Osteocyte (in vitro differentiated cells): ENCODE measurements around the gene SPPL3. TPM values are rescaled to one million over a fixed set of nuclear protein-coding genes. Genes with fewer than 3 reads are reported as not detected.

Experiments
- DNase-seq: peaks from one replicate; pipeline ENCODE4 v3.0.0; 2021; ENCODE audit warnings: mixed read lengths; ENCODE audit not compliant: unreplicated experiment; ENCODE audit errors: extremely low spot score
- H3K27ac Mint-ChIP-seq: one replicate; pipeline ENCODE4 v1.8.0; 2021; ENCODE audit warnings: mild to moderate bottlenecking, mixed read lengths; ENCODE audit not compliant: unreplicated experiment
- H3K27me3 Mint-ChIP-seq: one replicate; pipeline ENCODE4 v1.8.0; 2021; ENCODE audit warnings: mixed read lengths; ENCODE audit not compliant: unreplicated experiment
- H3K36me3 Mint-ChIP-seq: one replicate; pipeline ENCODE4 v1.8.0; 2021; ENCODE audit warnings: mixed read lengths; ENCODE audit not compliant: unreplicated experiment
- H3K4me1 Mint-ChIP-seq: one replicate; pipeline ENCODE4 v1.8.0; 2021; ENCODE audit warnings: mixed read lengths; ENCODE audit not compliant: unreplicated experiment
- H3K4me3 Mint-ChIP-seq: one replicate; pipeline ENCODE4 v1.8.0; 2021; ENCODE audit warnings: mild to moderate bottlenecking, moderate library complexity, mixed read lengths; ENCODE audit not compliant: unreplicated experiment
- H3K9me3 Mint-ChIP-seq: one replicate; pipeline ENCODE4 v1.8.0; 2021; ENCODE audit warnings: mixed read lengths; ENCODE audit not compliant: unreplicated experiment
- total RNA-seq: library from RNA; stranded (reverse); gene quantifications from 2 replicates; pipeline ENCODE4 v1.2.1, GENCODE V29; 2021
- TF ChIP-seq, protein P1 (sequence below): fragments of 200-600 bp; sonication (generic); IDR thresholded peaks from 2 replicates; pipeline ENCODE4 v1.5.0; 2021; ENCODE audit warnings: antibody characterized with exemption, mild to moderate bottlenecking, moderate library complexity

SPPL3 gene
- total RNA-seq, 1 donor from 2014 or later = 61.7 TPM

DNA sequence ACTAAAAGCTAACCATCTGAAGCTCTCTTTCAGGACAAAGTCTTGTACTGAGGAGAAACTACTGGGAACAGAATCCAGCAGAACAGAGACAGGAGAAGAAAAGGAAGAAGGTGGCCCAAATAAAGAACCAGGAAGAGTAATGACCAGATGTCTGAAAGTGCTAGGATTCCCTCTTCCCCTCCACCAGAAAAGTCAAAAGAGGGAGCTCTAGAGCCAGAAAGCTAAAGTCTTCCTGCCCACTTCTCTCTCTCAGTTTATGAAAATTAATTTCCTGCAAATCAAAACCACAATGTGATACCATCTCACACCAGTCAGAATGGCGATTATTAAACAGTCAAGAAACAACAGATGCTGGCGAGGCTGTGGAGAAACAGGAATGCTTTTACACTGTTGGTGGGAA, 47.2 kb downstream of the SPPL3 start:
- no peak for DNase-seq
- Mint-ChIP-seq H3K36me3 (peaks cover 12% of the 10 kb centered on the region), H3K9me3 (peaks cover 8% of the 10 kb centered on the region), H3K27ac (no peak overlapping the region), H3K4me3 (no peak overlapping the region), H3K4me1 (peaks cover 28% of the 10 kb centered on the region), H3K27me3 (no peaks in the 10 kb centered on the region)
- TF ChIP-seq, protein P1, sequence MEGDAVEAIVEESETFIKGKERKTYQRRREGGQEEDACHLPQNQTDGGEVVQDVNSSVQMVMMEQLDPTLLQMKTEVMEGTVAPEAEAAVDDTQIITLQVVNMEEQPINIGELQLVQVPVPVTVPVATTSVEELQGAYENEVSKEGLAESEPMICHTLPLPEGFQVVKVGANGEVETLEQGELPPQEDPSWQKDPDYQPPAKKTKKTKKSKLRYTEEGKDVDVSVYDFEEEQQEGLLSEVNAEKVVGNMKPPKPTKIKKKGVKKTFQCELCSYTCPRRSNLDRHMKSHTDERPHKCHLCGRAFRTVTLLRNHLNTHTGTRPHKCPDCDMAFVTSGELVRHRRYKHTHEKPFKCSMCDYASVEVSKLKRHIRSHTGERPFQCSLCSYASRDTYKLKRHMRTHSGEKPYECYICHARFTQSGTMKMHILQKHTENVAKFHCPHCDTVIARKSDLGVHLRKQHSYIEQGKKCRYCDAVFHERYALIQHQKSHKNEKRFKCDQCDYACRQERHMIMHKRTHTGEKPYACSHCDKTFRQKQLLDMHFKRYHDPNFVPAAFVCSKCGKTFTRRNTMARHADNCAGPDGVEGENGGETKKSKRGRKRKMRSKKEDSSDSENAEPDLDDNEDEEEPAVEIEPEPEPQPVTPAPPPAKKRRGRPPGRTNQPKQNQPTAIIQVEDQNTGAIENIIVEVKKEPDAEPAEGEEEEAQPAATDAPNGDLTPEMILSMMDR = peak; percentile 25

DNA sequence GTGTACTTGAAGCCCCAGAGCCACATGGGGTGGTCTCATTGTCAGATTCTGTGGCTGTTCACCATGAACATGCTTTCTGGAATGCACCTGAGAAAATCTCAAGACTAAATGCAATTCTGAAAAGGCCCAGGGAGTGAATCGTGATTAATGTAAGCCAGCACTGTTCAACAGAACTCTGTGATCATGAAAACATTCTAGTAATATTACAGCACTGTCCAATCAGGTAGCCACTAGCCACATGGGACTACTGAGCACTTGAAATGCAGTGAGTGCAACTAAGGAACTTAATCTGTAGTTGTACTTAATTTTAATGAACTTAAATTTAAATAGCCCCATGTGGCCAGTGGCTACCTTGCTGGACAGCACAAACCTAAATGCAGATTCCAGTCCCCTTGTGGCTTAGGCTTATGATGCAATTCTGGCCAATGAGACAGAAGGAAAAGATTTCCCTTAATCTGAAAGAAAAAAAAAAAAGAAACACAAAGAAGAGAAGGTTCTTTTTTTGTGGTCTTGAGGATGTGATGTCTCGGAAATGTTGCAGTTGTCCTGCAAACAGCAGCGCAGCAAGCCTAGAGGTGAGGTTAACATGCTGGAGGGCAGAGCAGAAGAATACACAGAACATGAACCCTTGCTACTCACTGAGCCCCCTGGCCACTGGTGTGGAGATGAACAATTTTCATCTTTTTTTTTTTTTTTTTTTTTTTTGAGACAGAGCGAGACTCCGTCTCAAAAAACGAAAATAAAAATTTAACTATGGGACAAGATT, 48.2 kb downstream of the SPPL3 start:
- H3K9me3 Mint-ChIP-seq = peaks cover 8% of the 10 kb centered on the region
- no peak for DNase-seq
- no peak overlapping the region for H3K4me3 Mint-ChIP-seq
- H3K36me3 Mint-ChIP-seq = peaks cover 12% of the 10 kb centered on the region
- TF ChIP-seq, protein P1 = no peak
- no peaks in the 10 kb centered on the region for H3K27me3 Mint-ChIP-seq
- H3K27ac Mint-ChIP-seq = no peak overlapping the region
- H3K4me1 Mint-ChIP-seq = peaks cover 23% of the 10 kb centered on the region

DNA sequence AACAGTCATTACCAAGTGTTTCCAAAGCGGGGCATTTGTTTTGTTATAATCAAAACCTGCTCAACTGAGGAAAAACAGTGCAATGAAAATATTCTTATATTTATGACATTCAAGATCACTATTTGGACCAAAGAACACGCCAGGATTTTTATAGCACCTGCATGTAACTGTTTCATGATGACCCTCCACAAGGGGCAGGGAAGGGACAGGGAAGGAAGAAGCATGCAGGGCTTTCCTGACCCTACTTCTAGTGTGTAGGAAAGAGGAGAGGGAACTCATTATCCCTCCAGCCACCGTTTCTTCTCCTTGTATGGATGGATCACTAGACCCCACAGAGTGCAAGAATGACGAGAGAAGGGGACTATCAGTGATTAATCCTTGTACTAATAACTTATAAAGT, 49.4 kb downstream of the SPPL3 start:
- DNase-seq = no peak
- Mint-ChIP-seq H3K9me3 (peaks cover 8% of the 10 kb centered on the region), H3K4me1 (peaks cover 32% of the 10 kb centered on the region), H3K27me3 (no peaks in the 10 kb centered on the region), H3K27ac (no peak overlapping the region), H3K36me3 (peaks cover 10% of the 10 kb centered on the region), H3K4me3 (no peak overlapping the region)
- TF ChIP-seq, protein P1 = no peak

DNA sequence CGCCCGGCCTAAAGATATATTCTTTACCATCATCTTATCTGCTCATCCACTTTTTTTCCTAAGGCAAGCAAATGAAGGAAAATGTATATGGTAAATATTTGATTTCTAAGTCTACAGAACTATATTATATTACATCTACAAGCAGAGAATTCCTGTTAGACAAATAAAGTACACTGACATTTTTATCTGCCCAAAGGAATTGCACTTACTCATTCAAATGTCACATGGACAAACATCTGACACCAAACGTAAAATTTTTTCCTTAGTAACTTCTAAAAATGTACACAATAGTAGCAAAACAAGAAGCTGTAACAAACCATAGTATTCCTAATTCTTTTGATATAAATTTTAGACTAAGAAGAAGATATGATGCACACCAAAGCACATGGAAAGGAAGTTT, 51.0 kb downstream of the SPPL3 start:
- DNase-seq = no peak
- peaks cover 3% of the 10 kb centered on the region for H3K36me3 Mint-ChIP-seq
- peaks cover 4% of the 10 kb centered on the region for H3K9me3 Mint-ChIP-seq
- H3K4me3 Mint-ChIP-seq = no peak overlapping the region
- H3K27ac Mint-ChIP-seq = peak overlapping the region; percentile 38
- TF ChIP-seq, protein P1 = no peak
- no peaks in the 10 kb centered on the region for H3K27me3 Mint-ChIP-seq
- peaks cover 38% of the 10 kb centered on the region for H3K4me1 Mint-ChIP-seq

DNA sequence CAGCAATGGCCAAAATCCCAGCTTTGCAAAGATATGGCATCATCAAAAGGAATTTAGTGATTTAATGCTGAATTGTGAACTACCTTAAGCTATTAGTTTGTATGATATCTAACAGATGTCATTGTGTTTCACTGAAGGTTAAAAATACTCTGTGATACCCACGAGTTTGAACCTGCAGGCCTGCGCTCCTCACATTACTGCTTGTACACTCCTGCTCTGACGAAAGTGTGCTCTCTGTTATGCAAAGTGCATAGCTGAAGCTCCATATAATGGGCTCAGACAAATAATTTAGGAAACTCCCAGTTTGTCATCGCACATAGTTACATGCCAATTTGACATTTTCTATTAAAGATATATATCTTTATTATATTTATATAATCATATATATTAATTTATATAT, 52.2 kb downstream of the SPPL3 start:
- no peaks in the 10 kb centered on the region for H3K36me3 Mint-ChIP-seq
- no peak overlapping the region for H3K27ac Mint-ChIP-seq
- H3K4me3 Mint-ChIP-seq = no peak overlapping the region
- peaks cover 39% of the 10 kb centered on the region for H3K4me1 Mint-ChIP-seq
- TF ChIP-seq, protein P1 = no peak
- no peaks in the 10 kb centered on the region for H3K27me3 Mint-ChIP-seq
- no peaks in the 10 kb centered on the region for H3K9me3 Mint-ChIP-seq
- no peak for DNase-seq
